BJ (cell line): ENCODE measurements around the gene SPACDR. TPM values are rescaled to one million over a fixed set of nuclear protein-coding genes. Genes with fewer than 3 reads are reported as not detected.
"Not testable (repeated sequence)": the region's sequence is repeated elsewhere in the genome, so short reads cannot be mapped to it uniquely, and the experiment has no call there.

Source experiments
- CTCF ChIA-PET: fragments of 350-600 bp; formaldehyde crosslinking; extraction: SDS; loops from one replicate; lab custom pipeline; 2021; ENCODE audit warnings: antibody characterized with exemption, inconsistent platforms; lab: Yijun Ruan, JAX
- POLR2A ChIA-PET: fragments of 300-600 bp; sonication (Branson Sonifier 250); formaldehyde crosslinking; extraction: SDS; loops from one replicate; lab custom pipeline; 2021; ENCODE audit warnings: antibody characterized with exemption; lab: Charles Lee
- DNase-seq: peaks from one replicate; pipeline ENCODE4 v3.0.0-alpha.2; 2011; ENCODE audit warnings: low read depth
- H3K27me3 ChIP-seq: 2 replicates; pipeline ENCODE4 v1.6.0; 2011; ENCODE audit warnings: low read length; ENCODE audit not compliant: control insufficient read depth, insufficient read depth
- H3K36me3 ChIP-seq: 2 replicates; pipeline ENCODE4 v1.5.1; 2011; ENCODE audit warnings: low read length; ENCODE audit not compliant: control insufficient read depth, insufficient read depth
- H3K4me3 ChIP-seq: 2 replicates; pipeline ENCODE4 v1.5.1; 2011; ENCODE audit warnings: low read depth, mild to moderate bottlenecking, control low read depth, low read length
- polyA plus RNA-seq: library from polyadenylated mRNA; depleted of rRNA; stranded (reverse); fragments of >200 nt; gene quantifications from 2 replicates; pipeline ENCODE4 v1.2.3, GENCODE V29; 2011
- TF ChIP-seq, protein P1 (sequence below): IDR thresholded peaks from 2 replicates; pipeline ENCODE4 v1.5.1; 2011; ENCODE audit warnings: low read depth, mild to moderate bottlenecking, control low read depth, inconsistent platforms, low read length, moderate library complexity; ENCODE audit not compliant: insufficient read depth

The SPACDR gene
- polyA plus RNA-seq, 1 experiment: 0.32 TPM

DNA sequence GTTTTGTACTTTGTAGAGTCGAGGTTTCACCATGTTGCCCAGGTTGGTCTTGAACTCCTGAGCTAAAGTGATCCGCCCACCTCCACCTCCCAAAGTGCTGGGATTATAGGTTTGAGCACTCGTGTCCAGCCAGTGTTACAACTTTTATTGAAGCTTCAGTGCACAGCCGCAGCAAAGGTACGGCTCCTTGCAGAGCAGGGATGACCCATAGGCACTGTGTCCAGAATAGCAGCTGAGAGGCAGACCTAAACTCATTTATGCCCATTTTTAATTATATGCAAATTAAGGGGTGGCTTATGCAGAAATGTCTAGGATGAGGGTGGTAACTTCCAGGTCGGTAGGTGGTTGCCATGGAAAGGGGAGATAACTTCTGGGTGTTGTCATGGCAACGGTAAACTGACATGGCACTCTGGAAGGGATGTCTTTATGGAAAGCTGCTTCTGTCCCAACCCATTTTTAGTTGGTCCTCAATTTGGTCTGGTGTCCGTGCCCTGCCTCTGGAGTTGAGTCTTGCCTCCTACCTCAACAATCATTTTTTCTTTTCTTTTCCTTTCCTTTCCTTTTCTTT lies 42.4 kb upstream of the SPACDR start:
- TF ChIP-seq, protein P1, sequence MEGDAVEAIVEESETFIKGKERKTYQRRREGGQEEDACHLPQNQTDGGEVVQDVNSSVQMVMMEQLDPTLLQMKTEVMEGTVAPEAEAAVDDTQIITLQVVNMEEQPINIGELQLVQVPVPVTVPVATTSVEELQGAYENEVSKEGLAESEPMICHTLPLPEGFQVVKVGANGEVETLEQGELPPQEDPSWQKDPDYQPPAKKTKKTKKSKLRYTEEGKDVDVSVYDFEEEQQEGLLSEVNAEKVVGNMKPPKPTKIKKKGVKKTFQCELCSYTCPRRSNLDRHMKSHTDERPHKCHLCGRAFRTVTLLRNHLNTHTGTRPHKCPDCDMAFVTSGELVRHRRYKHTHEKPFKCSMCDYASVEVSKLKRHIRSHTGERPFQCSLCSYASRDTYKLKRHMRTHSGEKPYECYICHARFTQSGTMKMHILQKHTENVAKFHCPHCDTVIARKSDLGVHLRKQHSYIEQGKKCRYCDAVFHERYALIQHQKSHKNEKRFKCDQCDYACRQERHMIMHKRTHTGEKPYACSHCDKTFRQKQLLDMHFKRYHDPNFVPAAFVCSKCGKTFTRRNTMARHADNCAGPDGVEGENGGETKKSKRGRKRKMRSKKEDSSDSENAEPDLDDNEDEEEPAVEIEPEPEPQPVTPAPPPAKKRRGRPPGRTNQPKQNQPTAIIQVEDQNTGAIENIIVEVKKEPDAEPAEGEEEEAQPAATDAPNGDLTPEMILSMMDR: no peak
- POLR2A ChIA-PET: no interaction called here
- peaks cover 2% of the 10 kb centered on the region; the same call in 1 of the 2 replicates for H3K27me3 ChIP-seq
- CTCF ChIA-PET: interaction anchor here (0.6 to 0.9 kb wide), 2 partner anchors 53 to 54 kb away, joined by 3 to 4 read pairs; no protein-coding TSS in a partner anchor
- H3K36me3 ChIP-seq: no peaks in the 10 kb centered on the region
- no peak overlapping the region for H3K4me3 ChIP-seq
- DNase-seq: no peak

DNA sequence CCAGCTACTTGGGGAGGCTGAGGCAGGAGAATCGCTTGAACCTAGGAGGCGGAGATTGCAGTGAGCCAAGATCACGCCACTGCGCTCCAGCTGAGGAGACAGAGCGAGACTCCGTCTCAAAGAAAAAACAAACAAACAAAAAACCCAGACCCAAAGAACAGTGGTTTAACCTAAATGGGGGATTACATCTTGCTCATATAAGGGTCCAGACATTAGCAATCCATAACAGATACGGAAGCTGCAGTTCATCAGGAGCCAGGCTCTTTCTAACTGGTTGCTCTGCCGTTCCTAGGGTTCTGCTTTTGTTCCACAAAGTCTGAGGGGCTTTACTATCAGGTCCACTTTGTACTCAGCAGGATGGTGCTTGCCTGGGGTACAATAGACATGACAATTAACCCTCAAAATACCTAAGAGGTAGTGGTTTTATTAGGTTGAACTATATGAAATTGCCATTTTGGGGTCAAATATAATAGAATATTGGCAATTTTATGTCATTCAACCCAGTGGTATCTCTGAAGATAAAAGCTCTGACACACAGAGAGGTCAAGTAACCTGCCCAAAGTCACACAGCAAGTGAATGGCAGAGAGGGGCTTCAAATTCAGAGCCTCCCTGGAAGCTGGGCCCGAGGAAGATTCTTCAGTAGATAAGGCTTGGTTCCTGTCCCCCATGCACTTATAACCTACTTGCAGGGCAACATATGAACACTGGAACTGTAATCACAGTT lies 41.0 kb upstream of the SPACDR start:
- POLR2A ChIA-PET: no interaction called here
- TF ChIP-seq, protein P1: no peak
- CTCF ChIA-PET: interaction anchor here (0.6 to 1.6 kb wide), 6 partner anchors 21 to 302 kb away, joined by 3 to 5 read pairs (median 4); partner anchors contain the start of genes NYAP1 and TSC22D4
- Histone ChIP-seq H3K27me3 (peaks cover 2% of the 10 kb centered on the region; the same call in 1 of the 2 replicates), H3K36me3 (no peaks in the 10 kb centered on the region), H3K4me3 (no peak overlapping the region)
- no peak for DNase-seq

DNA sequence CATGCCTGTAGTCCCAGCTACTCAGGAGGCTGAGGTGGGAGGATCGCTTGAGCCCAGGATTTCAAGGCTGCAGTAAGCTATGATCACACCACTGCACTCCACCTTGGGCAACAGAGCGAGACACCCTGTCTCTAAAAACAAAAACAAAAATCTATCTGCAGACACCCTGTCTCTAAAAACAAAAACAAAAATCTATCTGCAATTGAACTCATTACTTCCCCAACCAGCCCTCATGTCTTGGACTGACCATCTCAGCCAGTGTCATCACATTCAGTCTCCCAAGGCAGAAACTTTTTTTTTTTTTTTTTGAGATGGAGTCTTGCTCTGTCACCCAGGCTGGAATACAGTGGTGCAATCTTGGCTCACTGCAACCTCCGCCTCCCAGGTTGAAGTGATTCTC lies 40.0 kb upstream of the SPACDR start:
- POLR2A ChIA-PET, H3K36me3 ChIP-seq, H3K27me3 ChIP-seq, H3K4me3 ChIP-seq, DNase-seq: not testable (repeated sequence)
- CTCF ChIA-PET: interaction anchor here (1.1 to 1.6 kb wide), 3 partner anchors 20 to 25 kb away, joined by 3 to 5 read pairs (median 3); partner anchors contain the start of genes NYAP1 and TSC22D4

DNA sequence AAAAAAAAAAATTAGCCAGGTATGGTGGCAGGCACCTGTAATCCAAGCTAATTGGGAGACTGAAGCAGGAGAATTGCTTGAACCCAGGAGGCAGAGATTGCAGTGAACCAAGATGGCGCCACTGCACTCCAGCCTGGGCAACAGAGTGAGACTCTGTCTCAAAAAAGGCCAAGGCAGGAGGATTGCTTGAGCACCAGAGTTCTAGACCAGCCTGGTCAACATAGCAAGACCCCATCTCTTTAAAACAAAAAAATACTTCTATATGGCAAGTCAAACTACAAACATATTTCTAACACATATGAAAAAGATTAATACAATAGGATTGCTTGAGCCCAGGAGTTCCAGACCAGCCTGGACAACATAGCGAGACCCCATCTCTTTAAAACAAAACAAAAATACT lies 36.7 kb upstream of the SPACDR start:
- H3K4me3 ChIP-seq, DNase-seq, H3K27me3 ChIP-seq, H3K36me3 ChIP-seq, POLR2A ChIA-PET: not testable (repeated sequence)
- CTCF ChIA-PET: interaction anchor here (0.9 kb wide), 1 partner anchor 18 kb away, joined by 4 read pairs; no protein-coding TSS in a partner anchor

DNA sequence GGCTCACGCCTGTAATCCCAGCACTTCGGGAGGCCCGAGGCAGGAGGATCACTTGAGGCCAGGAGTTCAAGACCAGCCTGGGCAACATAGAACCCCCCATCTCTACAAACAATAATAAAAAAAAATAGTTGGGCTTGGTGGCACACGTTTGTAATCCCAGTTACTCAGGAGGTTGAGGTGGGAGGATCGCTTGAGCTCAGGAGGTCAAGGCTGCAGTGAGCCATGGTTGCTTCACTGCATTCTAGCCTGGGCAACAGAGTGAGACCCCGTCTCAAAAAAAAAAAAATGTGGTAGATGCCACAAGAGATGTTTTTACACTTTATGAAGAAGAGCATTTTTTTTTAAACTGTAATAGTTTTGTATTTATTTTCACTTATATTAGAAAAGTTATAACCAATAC lies 32.4 kb upstream of the SPACDR start:
- ChIA-PET POLR2A (interaction anchor here (0.6 kb wide), 1 partner anchor 129 kb away, joined by 7 read pairs; no protein-coding TSS in a partner anchor), CTCF (interaction anchor here (0.6 to 1.4 kb wide), 5 partner anchors 14 to 560 kb away, joined by 3 to 8 read pairs (median 4); partner anchors contain the start of gene NYAP1)
- no peak for DNase-seq
- no peak overlapping the region for H3K4me3 ChIP-seq
- TF ChIP-seq, protein P1: no peak
- no peaks in the 10 kb centered on the region for H3K36me3 ChIP-seq
- H3K27me3 ChIP-seq: peaks cover 1% of the 10 kb centered on the region; the same call in 1 of the 2 replicates
